ENCODE results near the gene TMPRSS15.
"Not testable (repeated sequence)": the region's sequence is repeated elsewhere in the genome, so short reads cannot be mapped to it uniquely, and the experiment has no call there.

The TMPRSS15 gene

GRCh38 chr21:18403735-18404450 lies at the start of gene TMPRSS15:
Gene TMPRSS15 (minus strand): TSS chr21:18403785. CDS start chr21:18403622, 163 bp downstream.
- no peak for DNase-seq

GRCh38 chr21:18451670-18452069 lies 48.1 kb upstream of the TMPRSS15 start:
- DNase-seq: no peak

- DNase-seq: no peak
These were observed 46.3 kb upstream of the TMPRSS15 start for GRCh38 chr21:18449605-18450550.

GRCh38 chr21:18443701-18444100 lies 40.1 kb upstream of the TMPRSS15 start:
- DNase-seq: no peak

- DNase-seq: peak; percentile 15
These were observed 39.5 kb upstream of the TMPRSS15 start for GRCh38 chr21:18443085-18443484.

GRCh38 chr21:18430341-18430740 lies 26.8 kb upstream of the TMPRSS15 start:
- DNase-seq: no peak

GRCh38 chr21:18424276-18424675 lies 20.7 kb upstream of the TMPRSS15 start:
- DNase-seq: no peak

- DNase-seq: no peak
These were observed 13.7 kb upstream of the TMPRSS15 start for GRCh38 chr21:18417141-18417790.

GRCh38 chr21:18411565-18411964 lies 8.0 kb upstream of the TMPRSS15 start:
- peak; percentile 1 for DNase-seq

- DNase-seq: no peak
These were observed 6.0 kb upstream of the TMPRSS15 start for GRCh38 chr21:18409579-18409978.

- no peak for DNase-seq
These were observed 4.7 kb downstream of the TMPRSS15 start for GRCh38 chr21:18398843-18399242.

- no peak for DNase-seq
These were observed 15.6 kb downstream of the TMPRSS15 start for GRCh38 chr21:18387994-18388393.

- peak; percentile 12 for DNase-seq
These were observed 18.8 kb downstream of the TMPRSS15 start for GRCh38 chr21:18384771-18385170.

- DNase-seq: not testable (repeated sequence)
These were observed 20.5 kb downstream of the TMPRSS15 start for GRCh38 chr21:18382934-18383619.

- no peak for DNase-seq
These were observed 21.4 kb downstream of the TMPRSS15 start for GRCh38 chr21:18382141-18382540.

- no peak for DNase-seq
These were observed 30.0 kb downstream of the TMPRSS15 start for GRCh38 chr21:18373606-18374005.

- DNase-seq: no peak
These were observed 33.3 kb downstream of the TMPRSS15 start for GRCh38 chr21:18370301-18370700.

- DNase-seq: peak; percentile 35
These were observed 34.5 kb downstream of the TMPRSS15 start for GRCh38 chr21:18369115-18369514.

GRCh38 chr21:18368205-18368604 lies 35.4 kb downstream of the TMPRSS15 start:
- DNase-seq: no peak

- DNase-seq: no peak
These were observed 46.8 kb downstream of the TMPRSS15 start for GRCh38 chr21:18356801-18357200.

- no peak for DNase-seq
These were observed 48.6 kb downstream of the TMPRSS15 start for GRCh38 chr21:18354947-18355346.

GRCh38 chr21:18350216-18350615 lies 53.4 kb downstream of the TMPRSS15 start:
- no peak for DNase-seq

GRCh38 chr21:18349468-18349867 lies 54.1 kb downstream of the TMPRSS15 start:
- DNase-seq: no peak

All from NCI-H748 treated with DMSO at 0.1 percent for 48 hours (cell line).